ENCODE measurements around the gene RPL5. TPM values are rescaled to one million over a fixed set of nuclear protein-coding genes. Genes with fewer than 3 reads are reported as not detected.

The RPL5 gene
- total and polyA plus RNA-seq, 2 of the 8 experiments (the other 6 are each of a cell fraction or from before 2014, with no cell fraction given), result 1,506 to 2,034 TPM

GRCh38 chr1:92845908-92846307 lies 14.1 kb downstream of the RPL5 start (continued):
- TF ChIP-seq CHD7 (IDR thresholded peaks at IDR 0.05; ENCODE audit: insufficient replicate concordance, low read length), result no peak
- TF ChIP-seq SP1 (IDR thresholded peaks at IDR 0.05; ENCODE audit: low read depth, low read length), result no peak
- no peak for TF ChIP-seq CHD2 (IDR thresholded peaks at IDR 0.05; ENCODE audit: low read length)
- no peak for TF ChIP-seq SP2 (IDR thresholded peaks at IDR 0.05; ENCODE audit: low read length)
- no peak for TF ChIP-seq HDAC6 (IDR thresholded peaks at IDR 0.05; ENCODE audit: low read depth, low read length)
- no peak for TF ChIP-seq EGR1 (IDR thresholded peaks at IDR 0.05; ENCODE audit: borderline replicate concordance, low read depth, low read length)
- no peak for TF ChIP-seq CBX5 (IDR thresholded peaks at IDR 0.05; ENCODE audit: low read depth, low read length)
